H1 (cell line): ENCODE data around the gene SPDYE6. TPM values are rescaled to one million over a fixed set of nuclear protein-coding genes. Genes with fewer than 3 reads are reported as not detected.
"Not testable (repeated sequence)": the region's sequence is repeated elsewhere in the genome, so short reads cannot be mapped to it uniquely, and the experiment has no call there.

ENCODE experiments used
- CTCF ChIA-PET: fragments of 300-600 bp; sonication (Branson Sonifier 250); formaldehyde crosslinking; loops from one replicate; lab custom pipeline; 2021; ENCODE audit not compliant: partially characterized antibody; lab: Charles Lee
- POLR2A ChIA-PET: fragments of 300-600 bp; sonication (Branson Sonifier 250); formaldehyde crosslinking; loops from one replicate; lab custom pipeline; 2021; ENCODE audit warnings: inconsistent platforms; ENCODE audit not compliant: partially characterized antibody; lab: Charles Lee
- DNase-seq, 2 experiments: peaks; one replicate each; pipeline versions ENCODE4 v3.0.0 to v3.0.0-alpha.2; 2010 to 2022; ENCODE audit warnings: low spot score in 2 of 2, low read depth in 1 of 2, mixed read lengths in 1 of 2
- FAIRE-seq: peaks from 2 replicates; lab custom pipeline; 2011; peaks lifted over from hg19 to GRCh38; lab: Jason Lieb, UNC
- H2AFZ ChIP-seq: 2 replicates; pipeline ENCODE4 v1.8.1; 2012; ENCODE audit warnings: low read length, inconsistent platforms
- H2AK5ac ChIP-seq: 2 replicates; pipeline ENCODE4 v1.6.1; 2013; ENCODE audit warnings: low read depth, low read length
- H2BK120ac ChIP-seq: replicated peaks from 2 replicates; pipeline ENCODE3; 2013; ENCODE audit warnings: low read depth, low read length, inconsistent platforms
- H2BK12ac ChIP-seq: 2 replicates; pipeline ENCODE4 v1.6.1; 2013; ENCODE audit warnings: low read depth, low read length
- H2BK15ac ChIP-seq: 2 replicates; pipeline ENCODE4 v1.6.1; 2013; ENCODE audit warnings: low read length
- H2BK20ac ChIP-seq: 2 replicates; pipeline ENCODE4 v1.6.1; 2013; ENCODE audit warnings: low read length
- H2BK5ac ChIP-seq: 2 replicates; pipeline ENCODE4 v1.6.1; 2013; ENCODE audit warnings: low read depth, low read length
- H3K14ac ChIP-seq: 2 replicates; pipeline ENCODE4 v1.6.1; 2013; ENCODE audit warnings: inconsistent platforms; ENCODE audit not compliant: insufficient read length
- H3K18ac ChIP-seq: 2 replicates; pipeline ENCODE4 v1.6.1; 2013; ENCODE audit warnings: low read length; ENCODE audit errors: extremely low read depth
- H3K23ac ChIP-seq: 2 replicates; pipeline ENCODE4 v1.6.1; 2013; ENCODE audit warnings: inconsistent platforms; ENCODE audit not compliant: insufficient read length
- H3K23me2 ChIP-seq: 2 replicates; pipeline ENCODE4 v1.6.1; 2013; ENCODE audit warnings: low read depth, low read length
- H3K27ac ChIP-seq: 2 replicates; pipeline ENCODE4 v1.6.1; 2011; ENCODE audit warnings: low read depth, low read length, inconsistent platforms
- H3K27me3 ChIP-seq, 4 experiments: replicated peaks in 1 of 4; 1 replicate in 1 of 4; 2 replicates in 3 of 4; pipeline versions ENCODE4 v1.6.1 to v1.8.1; 2011 to 2013; ENCODE audit warnings: low read length in 3 of 4, mild to moderate bottlenecking in 3 of 4, inconsistent platforms in 2 of 4, mixed read lengths in 2 of 4, moderate library complexity in 1 of 4; ENCODE audit not compliant: control insufficient read depth in 3 of 4, insufficient read depth in 3 of 4; ENCODE audit errors: extremely low read depth in 1 of 4
- H3K36me3 ChIP-seq, 4 experiments: 2 replicates each; pipeline versions ENCODE4 v1.6.1 to v1.8.1; 2011 to 2013; ENCODE audit warnings: mild to moderate bottlenecking in 4 of 4, low read length in 3 of 4, moderate library complexity in 2 of 4, control low read depth in 1 of 4, inconsistent platforms in 1 of 4; ENCODE audit not compliant: insufficient read depth in 4 of 4, control insufficient read depth in 2 of 4
- H3K4ac ChIP-seq: replicated peaks from 2 replicates; pipeline ENCODE3; 2013; ENCODE audit warnings: low read length, low read depth, mixed read lengths, inconsistent platforms; ENCODE audit not compliant: insufficient read length
- H3K4me1 ChIP-seq, 4 experiments: replicated peaks in 1 of 4; 1 replicate in 1 of 4; 2 replicates in 3 of 4; pipeline versions ENCODE4 v1.6.1 to v1.8.1; 2011 to 2013; ENCODE audit warnings: low read length in 3 of 4, inconsistent platforms in 2 of 4, mixed read lengths in 1 of 4; ENCODE audit not compliant: insufficient read depth in 4 of 4, control insufficient read depth in 3 of 4
- H3K4me2 ChIP-seq, 2 experiments: 2 replicates each; pipeline versions ENCODE4 v1.6.1 to v1.8.1; 2011 to 2013; ENCODE audit warnings: low read depth in 2 of 2, low read length in 2 of 2, control low read depth in 1 of 2, inconsistent platforms in 1 of 2, mild to moderate bottlenecking in 1 of 2; ENCODE audit not compliant: insufficient read depth in 1 of 2
- H3K4me3 ChIP-seq, 4 experiments: fragments of 200-600, 300-600 bp in 1 of 4; sonication (generic), shearing (Covaris generic), sonication (Bioruptor Twin) in 1 of 4; 2 replicates each; pipeline versions ENCODE4 v1.5.1 to v1.8.1; 2011 to 2016; ENCODE audit warnings: low read length in 4 of 4, low read depth in 3 of 4, control low read depth in 2 of 4, inconsistent platforms in 2 of 4, mild to moderate bottlenecking in 2 of 4, mixed read lengths in 1 of 4, moderate library complexity in 1 of 4; ENCODE audit not compliant: insufficient read depth in 2 of 4; ENCODE audit errors: extremely low read depth in 1 of 4
- H3K56ac ChIP-seq: replicated peaks from 2 replicates; pipeline ENCODE3; 2013; ENCODE audit warnings: low read depth, mild to moderate bottlenecking, mixed read lengths, low read length, inconsistent platforms; ENCODE audit not compliant: insufficient read length
- H3K79me1 ChIP-seq: 2 replicates; pipeline ENCODE4 v1.6.1; 2013; ENCODE audit warnings: low read depth, low read length, control low read depth
- H3K79me2 ChIP-seq, 2 experiments: 2 replicates each; pipeline versions ENCODE4 v1.6.1 to v1.8.1; 2012 to 2013; ENCODE audit warnings: low read length in 2 of 2, mild to moderate bottlenecking in 2 of 2, inconsistent platforms in 1 of 2; ENCODE audit not compliant: insufficient read depth in 2 of 2, control insufficient read depth in 1 of 2
- H3K9ac ChIP-seq, 4 experiments: replicated peaks in 1 of 4; 1 replicate in 1 of 4; 2 replicates in 3 of 4; pipeline versions ENCODE4 v1.6.1 to v1.8.1; 2011 to 2013; ENCODE audit warnings: low read depth in 3 of 4, low read length in 3 of 4, control low read depth in 2 of 4, mild to moderate bottlenecking in 2 of 4, moderate library complexity in 2 of 4, inconsistent platforms in 1 of 4; ENCODE audit errors: extremely low read depth in 1 of 4
- H3K9me3 ChIP-seq, 2 experiments: 2 replicates each; pipeline versions ENCODE4 v1.6.1 to v1.8.1; 2012 to 2013; ENCODE audit warnings: mild to moderate bottlenecking in 2 of 2, moderate library complexity in 2 of 2, control low read depth in 1 of 2, inconsistent platforms in 1 of 2, low read depth in 1 of 2, low read length in 1 of 2, mixed read lengths in 1 of 2; ENCODE audit not compliant: insufficient read depth in 2 of 2
- H4K20me1 ChIP-seq, 2 experiments: replicated peaks in 1 of 2; 2 replicates each; pipeline versions ENCODE3 to v1.8.1; 2011 to 2013; ENCODE audit warnings: inconsistent platforms in 2 of 2, low read length in 2 of 2, mild to moderate bottlenecking in 1 of 2; ENCODE audit not compliant: insufficient read depth in 2 of 2, control insufficient read depth in 1 of 2
- H4K5ac ChIP-seq: 2 replicates; pipeline ENCODE4 v1.6.1; 2013; ENCODE audit warnings: low read length, low read depth, mixed read lengths, inconsistent platforms; ENCODE audit not compliant: insufficient read length
- H4K8ac ChIP-seq: 2 replicates; pipeline ENCODE4 v1.8.0; 2013; ENCODE audit warnings: mild to moderate bottlenecking, moderate library complexity, low read length, inconsistent platforms; ENCODE audit not compliant: insufficient read depth; ENCODE audit errors: extremely low read depth
- H4K91ac ChIP-seq: replicated peaks from 2 replicates; pipeline ENCODE3; 2013; ENCODE audit warnings: low read length, mixed read lengths, inconsistent platforms; ENCODE audit not compliant: insufficient read length
- WGBS, 2 experiments: shearing (Covaris generic) in 1 of 2; methylation state at CpG; one replicate each; pipeline versions ENCODE4 v1.1.6 to v1.1.7; 2013 to 2015; ENCODE audit warnings: low lambda C conversion rate in 2 of 2, mixed read lengths in 2 of 2, inconsistent platforms in 1 of 2, low coverage in 1 of 2, missing lambda C conversion rate in 1 of 2; ENCODE audit not compliant: insufficient replicate concordance in 2 of 2, insufficient coverage in 1 of 2, insufficient read length in 1 of 2; ENCODE audit errors: extremely low coverage in 1 of 2, missing lambda C conversion rate in 1 of 2; 5-methylcytosine and 5-hydroxymethylcytosine counted together
- polyA plus RNA-seq, 7 experiments: library from polyadenylated mRNA; depleted of rRNA in 3 of 7; stranded (reverse) in 5 of 7; unstranded in 2 of 7; fragments of >200 nt in 5 of 7; fragments of 200-250 nt in 2 of 7; gene quantifications; 1 replicate in 5 of 7; 2 replicates in 1 of 7; 4 replicates in 1 of 7; pipeline versions ENCODE4 v1.2.1 to v1.2.3, GENCODE V29; 2011 to 2013; ENCODE audit warnings: missing spikeins in 2 of 7, mixed read lengths in 2 of 7
- total RNA-seq: library from RNA; stranded (reverse); fragmentation: NEBNext Ultra II Directional; extraction: Animal tissue kit (Norgen Biotek cat#: 25700); gene quantifications from 2 replicates; pipeline ENCODE4 v1.2.1, GENCODE V29; 2021

The SPDYE6 gene
- total and polyA plus RNA-seq, 2 of the 8 experiments (the other 6 are each of a cell fraction or from before 2014, with no cell fraction given) = not detected

DNA sequence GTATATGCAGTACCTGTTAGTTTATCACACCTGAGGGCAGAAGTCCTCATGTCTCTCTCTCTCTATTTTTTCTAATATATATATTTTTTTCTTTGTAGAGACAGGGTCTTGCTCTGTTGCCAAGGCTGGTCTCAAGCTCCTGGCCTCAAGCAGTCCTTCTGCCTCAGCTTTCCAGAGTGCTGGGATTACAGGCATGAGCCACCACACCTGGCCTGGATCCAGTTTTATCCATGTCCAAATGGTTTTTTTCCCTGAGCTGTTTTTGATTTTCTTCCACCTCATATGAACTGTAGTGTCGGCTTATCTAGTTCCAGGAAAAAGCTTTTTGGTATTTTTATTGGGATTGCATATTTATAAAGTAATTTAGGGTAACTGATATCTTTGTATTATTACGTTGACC, 16.6 kb upstream of the SPDYE6 start:
- FAIRE-seq, H3K4me1 ChIP-seq, H2BK120ac ChIP-seq, H3K9me3 ChIP-seq, H3K79me1 ChIP-seq, H3K4me2 ChIP-seq, H2AFZ ChIP-seq, POLR2A ChIA-PET, H3K18ac ChIP-seq, H3K9ac ChIP-seq, H3K14ac ChIP-seq, H2BK15ac ChIP-seq, H3K56ac ChIP-seq, CTCF ChIA-PET, DNase-seq, H4K8ac ChIP-seq, H3K23ac ChIP-seq, H4K91ac ChIP-seq, H2BK20ac ChIP-seq, H2AK5ac ChIP-seq, H4K5ac ChIP-seq, H2BK5ac ChIP-seq, H3K4ac ChIP-seq, H4K20me1 ChIP-seq, H3K4me3 ChIP-seq, H3K27me3 ChIP-seq, H3K23me2 ChIP-seq, H3K27ac ChIP-seq, H2BK12ac ChIP-seq: not testable (repeated sequence)
- Histone ChIP-seq H3K36me3 (peaks cover 2 to 15% (median 5%) of the 10 kb centered on the region in 4 experiments; a peak in 5 of 8 replicates), H3K79me2 (peaks cover 0 to 12% of the 10 kb centered on the region in 2 experiments; a peak in 2 of 4 replicates)
- 100% methylated on average over 2 of the region's 2 CpGs; no CpG with 5 or more reads in 1 of the 2 experiments for WGBS, 2 experiments

DNA sequence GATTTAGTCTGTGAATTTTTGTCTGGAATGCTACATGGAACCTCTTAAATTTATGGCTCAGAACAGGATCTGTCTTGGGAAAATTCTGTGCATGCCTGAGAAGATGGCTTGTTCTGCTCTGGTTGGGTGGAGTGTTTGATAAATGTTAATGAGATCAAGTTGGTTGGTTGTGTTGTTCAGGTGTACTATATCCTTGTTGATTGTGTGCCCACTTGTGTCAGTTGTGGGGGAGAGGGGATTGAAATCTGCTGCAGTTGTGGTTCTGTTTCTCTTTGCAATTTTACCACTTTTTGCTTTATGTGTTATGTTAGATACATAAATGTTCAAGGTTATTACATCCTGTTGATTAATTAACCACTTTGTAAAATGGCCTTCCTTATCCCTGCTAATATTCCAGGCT, 13.8 kb upstream of the SPDYE6 start:
- H2BK5ac ChIP-seq, H3K27ac ChIP-seq, H2BK120ac ChIP-seq, H3K14ac ChIP-seq, H3K4me1 ChIP-seq, POLR2A ChIA-PET, H2BK12ac ChIP-seq, H2BK20ac ChIP-seq, H4K91ac ChIP-seq, H3K4ac ChIP-seq, H2BK15ac ChIP-seq, H4K20me1 ChIP-seq, H2AFZ ChIP-seq, H3K79me1 ChIP-seq, H2AK5ac ChIP-seq, H3K56ac ChIP-seq, H3K27me3 ChIP-seq, H4K8ac ChIP-seq, H3K23ac ChIP-seq, H3K4me2 ChIP-seq, DNase-seq, H4K5ac ChIP-seq, FAIRE-seq, H3K9me3 ChIP-seq, H3K23me2 ChIP-seq, H3K18ac ChIP-seq, H3K9ac ChIP-seq, H3K4me3 ChIP-seq: not testable (repeated sequence)
- CTCF ChIA-PET = interaction anchor here (1.0 kb wide), 1 partner anchor 68 kb away, joined by 4 read pairs; no protein-coding TSS in a partner anchor
- Histone ChIP-seq H3K79me2 (peaks cover 0 to 12% of the 10 kb centered on the region in 2 experiments; a peak in 2 of 4 replicates), H3K36me3 (peaks cover 0 to 10% (median 2%) of the 10 kb centered on the region in 4 experiments; a peak in 2 of 8 replicates)
